Common myeloid progenitor, CD34-positive (primary cell): ENCODE measurements around the gene DHDH.
A peak's percentile ranks its signal among the peaks of the same experiment; 100 is the strongest.

Experiments
- CTCF ChIA-PET: fragments of 350-600 bp; sonication (Branson Sonifier 250); formaldehyde crosslinking; loops from one replicate; lab custom pipeline; 2021; ENCODE audit warnings: antibody characterized with exemption; lab: Charles Lee
- POLR2A ChIA-PET: fragments of 350-600 bp; sonication (Branson Sonifier 250); formaldehyde crosslinking; loops from one replicate; lab custom pipeline; 2021; ENCODE audit warnings: antibody characterized with exemption; lab: Charles Lee
- DNase-seq, 3 donors: peaks; one replicate each; pipeline versions ENCODE4 v3.0.0 to v3.0.0-alpha.2; 2013
- H3K27ac ChIP-seq, 2 experiments: 1 replicate in 1 of 2; 2 replicates in 1 of 2; pipeline ENCODE4 v1.7.0; 2013; ENCODE audit warnings: inconsistent platforms in 2 of 2, low read length in 2 of 2, mild to moderate bottlenecking in 2 of 2, low read depth in 1 of 2, moderate library complexity in 1 of 2; ENCODE audit not compliant: severe bottlenecking in 2 of 2, insufficient read depth in 1 of 2, poor library complexity in 1 of 2
- H3K27me3 ChIP-seq, 5 experiments: replicated peaks in 2 of 5; 1 replicate in 3 of 5; 2 replicates in 2 of 5; pipeline versions ENCODE4 v1.6.1 to v1.7.0; 2013; ENCODE audit warnings: low read length in 4 of 5, mild to moderate bottlenecking in 2 of 5, moderate library complexity in 2 of 5, inconsistent platforms in 1 of 5; ENCODE audit not compliant: insufficient read depth in 5 of 5, control insufficient read depth in 4 of 5
- H3K36me3 ChIP-seq, 4 experiments: 1 replicate in 2 of 4; 2 replicates in 2 of 4; pipeline versions ENCODE4 v1.6.1 to v1.7.0; 2013; ENCODE audit warnings: low read length in 3 of 4, control low read depth in 1 of 4, mild to moderate bottlenecking in 1 of 4; ENCODE audit not compliant: control insufficient read depth in 4 of 4, insufficient read depth in 4 of 4
- H3K4me1 ChIP-seq, 4 experiments: 1 replicate in 3 of 4; 2 replicates in 1 of 4; pipeline versions ENCODE4 v1.6.1 to v1.7.1; 2013; ENCODE audit warnings: low read length in 3 of 4, mild to moderate bottlenecking in 3 of 4, control low read depth in 1 of 4, inconsistent platforms in 1 of 4, moderate library complexity in 1 of 4; ENCODE audit not compliant: control insufficient read depth in 4 of 4, insufficient read depth in 4 of 4; ENCODE audit errors: control extremely low read depth in 1 of 4
- H3K4me3 ChIP-seq, 7 experiments: 1 replicate in 4 of 7; 2 replicates in 3 of 7; pipeline versions ENCODE4 v1.5.1 to v1.7.0; 2013; ENCODE audit warnings: mild to moderate bottlenecking in 7 of 7, low read length in 6 of 7, moderate library complexity in 6 of 7, inconsistent platforms in 2 of 7, low read depth in 2 of 7, control low read depth in 1 of 7; ENCODE audit not compliant: insufficient read depth in 4 of 7, control insufficient read depth in 1 of 7; ENCODE audit errors: extremely low read depth in 1 of 7
- H3K9me3 ChIP-seq, 5 experiments: 1 replicate in 4 of 5; 2 replicates in 1 of 5; pipeline versions ENCODE4 v1.6.1 to v1.7.1; 2013; ENCODE audit warnings: low read length in 4 of 5, mild to moderate bottlenecking in 2 of 5, inconsistent platforms in 1 of 5, low read depth in 1 of 5, moderate library complexity in 1 of 5; ENCODE audit not compliant: control insufficient read depth in 4 of 5, insufficient read depth in 2 of 5; ENCODE audit errors: control extremely low read depth in 1 of 5
- WGBS: methylation state at CpG from one replicate; pipeline ENCODE4 v1.1.5; 2013; ENCODE audit not compliant: insufficient coverage; 5-methylcytosine and 5-hydroxymethylcytosine counted together

The DHDH gene

DNA sequence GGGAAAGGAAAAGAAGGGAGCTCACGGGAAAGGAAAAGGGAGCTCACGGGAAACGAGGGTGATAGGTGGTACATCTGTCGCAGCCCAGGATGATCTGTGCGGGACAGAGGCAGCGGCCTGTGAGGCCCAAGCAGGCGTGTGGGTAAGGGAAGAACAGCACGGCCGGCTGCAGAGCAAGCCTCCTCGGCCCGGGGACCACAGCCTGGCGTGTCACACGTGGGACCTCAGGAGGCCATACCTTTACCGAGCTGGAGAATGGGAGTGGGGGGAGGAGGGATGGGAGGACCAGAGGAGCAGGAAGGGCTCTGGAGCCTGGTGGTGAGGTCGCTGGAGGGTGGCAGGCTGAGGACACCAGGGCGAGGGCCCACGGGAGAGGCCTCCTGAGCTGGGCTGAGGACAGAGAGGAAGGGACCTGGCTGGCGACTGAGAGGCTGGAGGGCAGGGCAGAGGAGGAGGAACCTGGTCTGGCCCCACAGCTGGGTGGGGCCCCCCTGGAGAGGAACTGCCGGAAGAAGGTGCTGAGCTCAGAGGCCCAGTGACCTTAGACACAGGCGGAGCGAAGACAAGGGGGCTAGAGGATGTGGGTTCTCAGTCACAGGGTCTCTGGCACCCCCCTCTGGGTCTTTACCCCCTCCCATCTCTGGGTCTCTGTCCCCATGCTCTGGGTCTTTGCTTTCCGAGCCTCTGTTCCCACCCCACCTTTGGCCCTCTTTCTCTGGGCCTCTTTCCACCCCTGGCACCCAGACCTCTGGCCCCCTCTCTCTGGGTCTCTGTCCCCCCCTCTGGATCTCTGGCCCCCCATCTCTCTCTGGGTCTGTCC lies 28.7 kb downstream of the DHDH start:
- Histone ChIP-seq H3K27ac (peak overlapping the region; percentile 64 to 98), H3K4me1 (peaks cover 13 to 53% (median 48%) of the 10 kb centered on the region in 4 experiments), H3K27me3 (no peaks in the 10 kb centered on the region), H3K4me3 (peak overlapping the region in 5 of 7 experiments; percentile 33 to 81 (median 43)), H3K36me3 (peaks cover 7 to 22% (median 11%) of the 10 kb centered on the region in 4 experiments), H3K9me3 (no peaks in the 10 kb centered on the region)
- WGBS = 28% methylated on average over 22 of the region's 22 CpGs
- peak; percentile 67 to 77 (median 69) for DNase-seq
- CTCF ChIA-PET = interaction anchor here (1.2 kb wide), 1 partner anchor 8 kb away, joined by 5 read pairs; no protein-coding TSS in a partner anchor
- POLR2A ChIA-PET = interaction anchor here (1.0 to 1.1 kb wide), 2 partner anchors 62 to 87 kb away, joined by 5 read pairs; partner anchors contain the start of gene NUCB1

GRCh38 chr19:48962849-48963165 lies 29.3 kb downstream of the DHDH start:
- Histone ChIP-seq H3K27ac (peak overlapping the region; percentile 97 to 98), H3K9me3 (no peaks in the 10 kb centered on the region), H3K4me3 (peak overlapping the region in 4 of 7 experiments; percentile 24 to 81 (median 51)), H3K4me1 (peaks cover 13 to 57% (median 51%) of the 10 kb centered on the region in 4 experiments), H3K27me3 (no peaks in the 10 kb centered on the region), H3K36me3 (peaks cover 7 to 27% (median 15%) of the 10 kb centered on the region in 4 experiments)
- POLR2A ChIA-PET = interaction anchor here (1.0 to 1.1 kb wide), 2 partner anchors 62 to 88 kb away, joined by 5 read pairs; partner anchors contain the start of gene NUCB1
- no peak for DNase-seq
- WGBS = 37% methylated on average over 2 of the region's 7 CpGs
- CTCF ChIA-PET = interaction anchor here (1.2 kb wide), 1 partner anchor 8 kb away, joined by 5 read pairs; no protein-coding TSS in a partner anchor

DNA sequence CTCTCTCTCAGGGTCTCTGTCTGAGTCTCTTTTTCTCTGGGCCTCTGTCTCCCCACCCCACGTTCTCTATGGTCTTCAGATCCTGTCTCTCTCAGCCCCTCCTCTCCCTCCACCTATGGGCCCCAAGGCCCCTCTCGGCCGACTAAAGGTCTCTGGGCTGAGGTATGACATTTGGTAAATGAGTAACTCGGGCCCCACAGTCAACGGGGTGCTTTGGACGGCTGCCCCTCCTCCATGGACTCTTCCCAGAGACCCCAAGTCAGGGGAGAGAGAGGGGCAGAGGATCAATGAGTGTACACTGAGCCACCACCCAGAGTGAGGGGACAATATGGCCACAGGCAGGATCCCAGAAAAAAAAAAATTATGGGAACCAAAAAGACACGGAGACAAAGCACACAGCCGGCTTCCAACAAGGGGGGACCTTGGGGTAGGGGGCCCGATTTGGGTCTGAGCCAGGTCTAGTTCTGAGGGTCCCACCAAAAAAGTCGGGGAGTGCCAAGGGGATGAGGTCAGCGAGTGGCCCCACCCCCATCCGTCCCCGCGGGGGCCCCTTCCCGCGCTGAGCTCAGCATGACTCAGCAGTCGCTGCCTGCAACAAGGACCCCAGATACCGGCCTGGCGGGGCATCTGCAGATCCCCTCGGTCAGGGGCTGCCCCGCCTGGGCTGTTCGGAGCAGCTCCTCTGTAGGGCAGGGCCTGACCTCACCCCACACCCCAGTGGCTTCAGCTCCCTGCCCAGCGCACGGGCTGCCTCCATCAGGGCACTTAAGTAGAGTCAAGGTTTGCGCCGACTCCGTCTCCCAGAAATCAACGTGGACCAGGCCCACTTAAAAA lies 30.1 kb downstream of the DHDH start:
- Histone ChIP-seq H3K9me3 (no peaks in the 10 kb centered on the region), H3K27me3 (no peaks in the 10 kb centered on the region), H3K4me1 (peaks cover 13 to 59% (median 51%) of the 10 kb centered on the region in 4 experiments), H3K27ac (peak overlapping the region; percentile 97 to 98), H3K36me3 (peaks cover 7 to 34% (median 21%) of the 10 kb centered on the region in 4 experiments), H3K4me3 (peak overlapping the region in 6 of 7 experiments; percentile 49 to 92 (median 63))
- peak; percentile 84 to 87 (median 86) for DNase-seq
- ChIA-PET CTCF (interaction anchor here (2.2 kb wide), 1 partner anchor 10 kb away, joined by 6 read pairs; the partner anchor contains the start of gene BAX), POLR2A (interaction anchor here (0.5 to 2.3 kb wide), 11 partner anchors 8 to 104 kb away, joined by 3 to 26 read pairs (median 4); partner anchors contain the start of genes BAX, GYS1, PPP1R15A and RUVBL2)
- WGBS = 5% methylated on average over 27 of the region's 28 CpGs

DNA sequence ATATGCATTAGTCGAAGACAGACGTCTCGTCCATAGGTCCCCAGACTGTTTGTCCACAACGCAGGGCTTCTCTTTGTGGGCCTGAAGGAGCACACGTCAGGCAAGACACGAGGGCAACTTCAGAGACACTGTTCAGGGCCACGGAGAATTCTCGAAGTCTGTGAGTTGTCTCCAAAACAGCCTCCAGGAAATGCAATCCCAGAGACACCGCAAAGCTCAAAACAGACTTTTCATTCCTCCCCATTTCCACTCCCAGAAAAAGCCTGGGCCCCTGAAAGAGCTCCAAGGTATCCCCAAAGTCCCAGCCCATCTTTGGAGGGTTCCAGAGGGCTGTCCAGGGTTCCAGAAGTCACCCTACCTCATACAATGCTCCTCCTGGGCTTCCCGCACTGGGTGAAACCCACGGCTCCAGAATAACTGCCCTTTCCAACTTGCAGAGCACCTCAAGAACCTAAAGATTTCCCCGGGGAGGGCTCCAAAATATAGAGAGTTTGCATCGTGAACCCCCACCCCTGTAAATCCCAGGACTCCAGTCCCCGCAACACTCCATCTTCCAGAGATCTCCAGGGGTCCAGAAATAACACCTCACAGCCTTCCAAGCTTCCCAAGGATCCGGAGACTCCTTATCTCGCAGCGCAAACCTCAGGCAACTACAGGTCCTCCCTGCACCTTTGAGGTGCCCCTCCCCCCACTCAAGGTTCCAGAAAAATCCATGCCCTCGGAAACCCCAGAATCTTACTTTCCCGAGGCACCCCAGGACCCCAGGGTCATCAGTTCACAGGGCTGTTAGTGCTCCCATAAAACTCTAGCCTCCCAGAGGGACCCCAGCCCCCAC lies 30.9 kb downstream of the DHDH start:
- CTCF ChIA-PET = interaction anchor here (1.1 to 2.2 kb wide), 2 partner anchors 10 to 46 kb away, joined by 3 to 6 read pairs; partner anchors contain the start of gene BAX
- H3K4me1 ChIP-seq = peaks cover 13 to 59% (median 51%) of the 10 kb centered on the region in 4 experiments
- H3K4me3 ChIP-seq = peak overlapping the region in 6 of 7 experiments; percentile 49 to 92 (median 63)
- no peak for DNase-seq
- H3K36me3 ChIP-seq = peaks cover 11 to 42% (median 23%) of the 10 kb centered on the region in 4 experiments
- 5% methylated on average over 7 of the region's 19 CpGs for WGBS
- POLR2A ChIA-PET = interaction anchor here (0.5 to 2.3 kb wide), 15 partner anchors 9 to 1760 kb away, joined by 3 to 26 read pairs (median 3); partner anchors contain the start of genes BAX, GYS1, PPP1R15A and RUVBL2
- H3K27ac ChIP-seq = peak overlapping the region; percentile 97 to 98
- no peaks in the 10 kb centered on the region for H3K27me3 ChIP-seq
- no peaks in the 10 kb centered on the region for H3K9me3 ChIP-seq

DNA sequence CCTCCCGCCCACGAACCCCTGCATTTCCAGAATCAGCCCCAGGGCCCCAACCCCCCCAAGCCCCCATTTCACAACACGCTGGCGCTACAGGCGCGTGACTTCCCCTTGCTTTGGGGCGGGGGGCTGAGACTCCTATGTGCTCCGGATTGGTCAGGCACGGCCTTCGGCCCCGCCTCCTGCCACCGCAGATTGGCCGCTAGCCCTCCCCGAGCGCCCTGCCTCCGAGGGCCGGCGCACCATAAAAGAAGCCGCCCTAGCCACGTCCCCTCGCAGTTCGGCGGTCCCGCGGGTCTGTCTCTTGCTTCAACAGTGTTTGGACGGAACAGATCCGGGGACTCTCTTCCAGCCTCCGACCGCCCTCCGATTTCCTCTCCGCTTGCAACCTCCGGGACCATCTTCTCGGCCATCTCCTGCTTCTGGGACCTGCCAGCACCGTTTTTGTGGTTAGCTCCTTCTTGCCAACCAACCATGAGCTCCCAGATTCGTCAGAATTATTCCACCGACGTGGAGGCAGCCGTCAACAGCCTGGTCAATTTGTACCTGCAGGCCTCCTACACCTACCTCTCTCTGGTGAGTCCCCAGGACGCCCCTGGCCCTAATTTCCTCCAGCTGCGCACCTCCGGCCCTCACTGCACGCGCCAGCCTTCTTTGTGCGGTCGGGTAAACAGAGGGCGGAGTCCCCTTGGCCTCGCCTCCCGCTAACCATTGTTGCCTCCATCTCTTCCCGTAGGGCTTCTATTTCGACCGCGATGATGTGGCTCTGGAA lies 31.7 kb downstream of the DHDH start, which contains the start of gene FTL:
Gene FTL (plus strand): TSS at position 270 of the 766 bp plus-strand sequence. CDS start 199 bp downstream, at position 469.
- DNase-seq = peak; percentile 95 to 98 (median 97)
- H3K27ac ChIP-seq = peak within 1 kb of the TSS; percentile 97 to 98
- ChIA-PET CTCF (interaction anchor here (1.1 to 2.2 kb wide), 4 partner anchors 11 to 123 kb away, joined by 3 to 6 read pairs (median 6); partner anchors contain the start of gene BAX), POLR2A (interaction anchor here (0.6 to 2.3 kb wide), 6 partner anchors 12 to 1759 kb away, joined by 3 to 11 read pairs (median 3); partner anchors contain the start of genes GYS1, PPP1R15A and RUVBL2)
- WGBS = under 1% methylated on average over 46 of the region's 52 CpGs
- peaks cover 13 to 59% (median 51%) of the 10 kb centered on the region in 4 experiments for H3K4me1 ChIP-seq
- peaks cover 14 to 48% (median 29%) of the 10 kb centered on the region in 4 experiments for H3K36me3 ChIP-seq
- peak within 1 kb of the TSS; percentile 81 to 96 (median 92) for H3K4me3 ChIP-seq
- no peaks in the 10 kb centered on the region for H3K27me3 ChIP-seq
- H3K9me3 ChIP-seq = no peaks in the 10 kb centered on the region
